ENCODE data around the gene LGALS7B.

GRCh38 chr19:38763795-38764220 is 25.2 kb upstream of the LGALS7B start:
- no peak for TF ChIP-seq POLR2AphosphoS5 (IDR thresholded peaks at IDR 0.05)
- TF ChIP-seq CTCF (IDR thresholded peaks at IDR 0.05; ENCODE audit: poor library complexity, severe bottlenecking), result no peak
- TF ChIP-seq TAF1 (IDR thresholded peaks at IDR 0.05; ENCODE audit: low read depth), result no peak
- TF ChIP-seq SMC3 (conservative IDR thresholded peaks at IDR 0.05; ENCODE audit: poor library complexity), result no peak
- TF ChIP-seq EP300 (conservative IDR thresholded peaks at IDR 0.05; ENCODE audit: poor library complexity, severe bottlenecking), result no peak
- TF ChIP-seq RAD21 (conservative IDR thresholded peaks at IDR 0.05), result no peak
